Myocyte (in vitro differentiated cells): ENCODE data around the gene CCDC74A. TPM values are rescaled to one million over a fixed set of nuclear protein-coding genes. Genes with fewer than 3 reads are reported as not detected.
"Not testable (repeated sequence)": the region's sequence is repeated elsewhere in the genome, so short reads cannot be mapped to it uniquely, and the experiment has no call there.

Experiments used
- DNase-seq: peaks from one replicate; pipeline ENCODE4 v3.0.0-alpha.2; 2012; ENCODE audit warnings: low read depth
- polyA plus RNA-seq: library from polyadenylated mRNA; unstranded; fragments of >200 nt; gene quantifications from one replicate; pipeline ENCODE4 v1.2.1, GENCODE V29; 2012; ENCODE audit warnings: missing spikeins
- total RNA-seq: library from RNA; depleted of rRNA; stranded (reverse); fragments of >200 nt; gene quantifications from 2 replicates; pipeline ENCODE4 v1.2.3, GENCODE V29; 2014

The CCDC74A gene
- total RNA-seq = 7.8 and 8.5 TPM in 2 replicates
- 5.7 TPM for polyA plus RNA-seq

GRCh38 chr2:131527131-131528001, at the start of gene CCDC74A:
CCDC74A (plus strand) TSS chr2:131527888; CDS start chr2:131527971, 83 bp downstream.
- DNase-seq = peak; percentile 51

- not testable (repeated sequence) for DNase-seq
Observed at GRCh38 chr2:131478074-131478849, 49.4 kb upstream of the CCDC74A start.

GRCh38 chr2:131478850-131479461, 48.7 kb upstream of the CCDC74A start:
- DNase-seq = not testable (repeated sequence)

GRCh38 chr2:131480351-131480750, 47.3 kb upstream of the CCDC74A start:
- DNase-seq = not testable (repeated sequence)

GRCh38 chr2:131482506-131483155, 45.1 kb upstream of the CCDC74A start:
- not testable (repeated sequence) for DNase-seq

- not testable (repeated sequence) for DNase-seq
Observed at GRCh38 chr2:131483981-131484820, 43.5 kb upstream of the CCDC74A start.

- DNase-seq = not testable (repeated sequence)
Observed at GRCh38 chr2:131484906-131485460, 42.7 kb upstream of the CCDC74A start.

GRCh38 chr2:131486201-131486902, 41.3 kb upstream of the CCDC74A start:
- DNase-seq = not testable (repeated sequence)

GRCh38 chr2:131488306-131489205, 39.1 kb upstream of the CCDC74A start:
- peak; percentile 74 for DNase-seq

GRCh38 chr2:131490616-131491468, 36.8 kb upstream of the CCDC74A start:
- DNase-seq = not testable (repeated sequence)

- not testable (repeated sequence) for DNase-seq
Observed at GRCh38 chr2:131491469-131491836, 36.2 kb upstream of the CCDC74A start.

GRCh38 chr2:131492015-131492417, 35.7 kb upstream of the CCDC74A start, which contains the start of gene MZT2A:
MZT2A (minus strand) TSS chr2:131492397; CDS start chr2:131492376, 21 bp downstream.
- DNase-seq = not testable (repeated sequence)

- DNase-seq = peak; percentile 94
Observed at GRCh38 chr2:131492418-131493198, 35.1 kb upstream of the CCDC74A start.

- no peak for DNase-seq
Observed at GRCh38 chr2:131493199-131493968, 34.3 kb upstream of the CCDC74A start.

GRCh38 chr2:131495506-131495905, 32.2 kb upstream of the CCDC74A start:
- not testable (repeated sequence) for DNase-seq
